ENCODE results near the gene TMEM100. TPM values are rescaled to one million over a fixed set of nuclear protein-coding genes. Genes with fewer than 3 reads are reported as not detected.

The TMEM100 gene
- total RNA-seq = not detected

DNA sequence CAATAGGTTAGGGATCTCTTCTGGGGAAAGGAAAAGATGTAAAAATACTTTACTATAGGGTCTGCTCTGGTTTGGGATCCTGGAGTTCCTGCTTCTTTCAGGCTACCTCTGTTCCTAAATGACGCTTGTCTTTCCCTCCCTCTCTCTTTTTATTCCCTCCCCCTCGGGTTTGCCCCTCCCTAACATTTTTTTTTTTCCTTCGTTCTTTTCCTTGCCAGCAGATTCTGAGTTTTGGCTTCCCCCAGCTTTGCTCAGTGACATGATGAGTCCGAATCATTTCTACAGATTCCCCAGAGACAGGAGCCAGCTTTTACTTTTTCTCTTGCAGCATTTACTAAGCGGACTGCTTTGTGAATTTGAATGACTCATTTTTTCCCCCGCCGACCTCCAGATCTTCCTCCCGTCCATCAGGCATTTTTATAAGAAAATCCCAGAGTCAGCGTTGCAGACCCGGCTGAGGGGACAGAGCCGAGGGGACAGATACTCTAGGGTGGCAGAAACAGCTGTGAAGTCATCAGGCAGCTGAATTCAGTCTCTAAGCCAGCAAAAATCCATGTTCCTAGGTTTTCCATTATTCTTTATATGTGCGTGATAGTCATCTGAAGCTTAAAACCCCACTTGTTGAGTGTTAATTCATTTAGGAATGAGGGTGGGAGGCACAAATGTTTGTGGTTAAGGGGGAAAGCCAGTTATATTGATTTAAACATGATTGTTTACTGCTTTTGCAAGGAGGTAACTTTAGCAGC is at the start of gene TMEM100:
TSS of gene TMEM100 (minus strand) at position 123 of the 746 bp plus-strand sequence. CDS start 1,794 bp downstream, outside the sequence.
- no peak for ATAC-seq
- DNase-seq = no peak
- Mint-ChIP-seq H3K36me3 (no peaks in the 10 kb centered on the region), H3K27ac (no peak within 1 kb of the TSS), H3K27me3 (peaks cover 69% of the 10 kb centered on the region), H3K4me3 (no peak within 1 kb of the TSS), H3K4me1 (no peaks in the 10 kb centered on the region), H3K9me3 (ENCODE audit: low read depth) (no peaks in the 10 kb centered on the region)
- CTCF ChIA-PET = no interaction called here

GRCh38 chr17:55772086-55772485 is 49.4 kb upstream of the TMEM100 start:
- H3K9me3 Mint-ChIP-seq (ENCODE audit: low read depth) = no peaks in the 10 kb centered on the region
- DNase-seq = no peak
- CTCF ChIA-PET = interaction anchor here (0.6 to 2.0 kb wide), 4 partner anchors 195 to 246 kb away, joined by 3 to 11 read pairs (median 3); no protein-coding TSS in a partner anchor
- no peak for ATAC-seq
- H3K27ac Mint-ChIP-seq = no peak overlapping the region
- no peaks in the 10 kb centered on the region for H3K27me3 Mint-ChIP-seq
- no peak overlapping the region for H3K4me3 Mint-ChIP-seq
- H3K36me3 Mint-ChIP-seq = peaks cover 8% of the 10 kb centered on the region
- H3K4me1 Mint-ChIP-seq = peaks cover 8% of the 10 kb centered on the region

DNA sequence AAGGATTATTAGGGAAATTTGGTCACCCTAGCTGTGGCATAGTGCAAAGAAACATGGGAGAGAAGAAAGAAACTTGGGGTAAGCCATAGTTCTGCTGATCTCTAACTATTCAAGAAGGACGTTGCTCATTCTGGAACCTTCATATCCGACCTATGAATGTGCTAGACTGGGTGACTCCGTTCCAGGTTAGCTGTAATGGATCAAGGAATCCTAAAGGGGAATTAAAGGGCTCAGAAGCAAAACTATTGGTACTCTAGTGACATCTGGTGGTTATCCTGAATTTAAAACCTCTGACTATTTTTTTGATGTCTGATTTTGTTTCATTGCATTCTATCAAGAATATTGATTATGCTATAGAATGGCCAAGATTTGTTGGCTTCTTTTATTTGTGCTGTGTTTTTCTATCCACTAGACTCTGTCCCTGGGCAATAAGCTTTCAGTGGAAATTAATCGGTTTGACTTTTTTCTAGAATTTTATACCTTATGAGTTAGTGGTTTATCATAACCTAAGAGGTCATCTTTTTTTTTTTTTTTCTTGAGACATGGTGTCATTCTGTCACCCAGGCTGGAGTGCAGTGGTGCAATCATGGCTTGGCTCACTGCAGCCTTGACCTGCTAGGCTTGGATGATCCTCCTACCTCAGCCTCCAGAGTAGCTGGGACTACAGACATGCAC is 47.7 kb upstream of the TMEM100 start:
- H3K36me3 Mint-ChIP-seq = peaks cover 3% of the 10 kb centered on the region
- no peak for ATAC-seq
- H3K4me3 Mint-ChIP-seq = no peak overlapping the region
- no peaks in the 10 kb centered on the region for H3K27me3 Mint-ChIP-seq
- CTCF ChIA-PET = interaction anchor here (1.1 to 2.6 kb wide), 6 partner anchors 10 to 244 kb away, joined by 3 to 11 read pairs (median 6); no protein-coding TSS in a partner anchor
- no peak for DNase-seq
- H3K9me3 Mint-ChIP-seq (ENCODE audit: low read depth) = peaks cover 3% of the 10 kb centered on the region
- no peaks in the 10 kb centered on the region for H3K4me1 Mint-ChIP-seq
- H3K27ac Mint-ChIP-seq = no peak overlapping the region

GRCh38 chr17:55769625-55770000 is 46.9 kb upstream of the TMEM100 start:
- ATAC-seq (no peak), DNase-seq (no peak)
- Mint-ChIP-seq H3K9me3 (ENCODE audit: low read depth) (peaks cover 3% of the 10 kb centered on the region), H3K27ac (no peak overlapping the region), H3K4me1 (no peaks in the 10 kb centered on the region), H3K27me3 (no peaks in the 10 kb centered on the region), H3K36me3 (peaks cover 3% of the 10 kb centered on the region), H3K4me3 (no peak overlapping the region)
- CTCF ChIA-PET = interaction anchor here (1.1 to 2.6 kb wide), 5 partner anchors 11 to 243 kb away, joined by 4 to 9 read pairs (median 6); partner anchors contain the start of gene PCTP

DNA sequence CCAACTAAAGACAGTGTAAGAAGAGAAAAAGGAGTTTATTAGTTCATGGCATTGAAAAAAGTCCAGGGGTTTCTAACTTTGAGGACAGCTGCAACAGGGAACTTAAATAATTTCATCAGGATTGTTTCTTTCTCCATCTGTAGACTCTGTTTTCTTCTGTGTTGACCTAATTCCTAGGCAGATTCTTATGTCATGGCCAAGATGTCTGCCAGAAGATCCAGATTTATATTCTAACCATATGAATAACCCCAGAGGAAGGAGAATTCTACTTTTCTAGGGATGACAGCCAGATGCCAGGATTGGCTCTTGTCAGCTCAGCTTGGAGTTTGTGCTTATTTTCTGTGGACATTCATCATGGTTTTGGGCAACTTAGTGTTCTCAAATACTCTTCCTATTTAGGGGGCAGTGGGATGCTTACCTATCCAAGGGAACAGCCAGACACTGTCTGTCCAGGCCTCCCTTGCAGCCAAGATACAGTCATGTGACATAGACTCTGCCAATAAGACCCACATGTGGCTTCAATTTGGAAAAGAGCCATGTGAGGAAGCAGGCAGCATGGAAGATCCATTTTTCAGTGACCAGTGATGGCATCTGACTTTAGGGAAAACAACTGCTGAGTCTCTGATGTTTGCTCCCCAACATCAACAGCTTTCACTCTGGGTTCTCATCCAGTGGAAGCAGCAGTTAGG is 46.4 kb upstream of the TMEM100 start:
- no peaks in the 10 kb centered on the region for H3K27me3 Mint-ChIP-seq
- H3K27ac Mint-ChIP-seq = no peak overlapping the region
- H3K36me3 Mint-ChIP-seq = peaks cover 3% of the 10 kb centered on the region
- DNase-seq = no peak
- no peak for ATAC-seq
- peaks cover 3% of the 10 kb centered on the region for H3K9me3 Mint-ChIP-seq (ENCODE audit: low read depth)
- CTCF ChIA-PET = interaction anchor here (1.0 to 2.6 kb wide), 6 partner anchors 11 to 242 kb away, joined by 3 to 9 read pairs (median 5); partner anchors contain the start of gene PCTP
- H3K4me3 Mint-ChIP-seq = no peak overlapping the region
- no peaks in the 10 kb centered on the region for H3K4me1 Mint-ChIP-seq

DNA sequence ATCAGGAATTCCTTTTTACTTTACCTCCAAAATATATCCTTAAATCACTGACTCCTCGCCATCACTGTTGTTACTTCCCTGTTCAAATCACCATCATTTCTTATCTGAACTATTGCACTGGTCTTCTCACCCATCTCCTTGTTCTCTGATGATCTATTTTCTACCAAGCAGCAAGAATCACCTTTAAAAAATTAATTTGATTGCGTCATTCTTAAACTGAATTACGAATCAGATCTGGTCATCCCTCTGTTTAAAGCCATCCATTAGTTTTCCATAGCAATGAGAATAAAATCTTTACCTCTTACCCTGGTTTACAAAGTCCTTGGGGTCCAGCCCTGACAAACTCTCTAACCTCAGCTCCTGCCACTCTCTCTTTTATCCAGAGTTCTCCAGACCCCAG is 42.8 kb upstream of the TMEM100 start:
- Mint-ChIP-seq H3K9me3 (ENCODE audit: low read depth) (peaks cover 3% of the 10 kb centered on the region), H3K4me1 (no peaks in the 10 kb centered on the region), H3K4me3 (no peak overlapping the region), H3K36me3 (no peaks in the 10 kb centered on the region), H3K27ac (no peak overlapping the region), H3K27me3 (no peaks in the 10 kb centered on the region)
- CTCF ChIA-PET = no interaction called here
- ATAC-seq (no peak), DNase-seq (no peak)

GRCh38 chr17:55764610-55765009 is 41.9 kb upstream of the TMEM100 start:
- Mint-ChIP-seq H3K4me1 (no peaks in the 10 kb centered on the region), H3K27me3 (no peaks in the 10 kb centered on the region), H3K27ac (no peak overlapping the region), H3K9me3 (ENCODE audit: low read depth) (peaks cover 3% of the 10 kb centered on the region), H3K36me3 (no peaks in the 10 kb centered on the region), H3K4me3 (no peak overlapping the region)
- DNase-seq = no peak
- no peak for ATAC-seq
- CTCF ChIA-PET = no interaction called here

GRCh38 chr17:55763856-55764255 is 41.2 kb upstream of the TMEM100 start:
- no peak for ATAC-seq
- H3K27ac Mint-ChIP-seq = no peak overlapping the region

DNA sequence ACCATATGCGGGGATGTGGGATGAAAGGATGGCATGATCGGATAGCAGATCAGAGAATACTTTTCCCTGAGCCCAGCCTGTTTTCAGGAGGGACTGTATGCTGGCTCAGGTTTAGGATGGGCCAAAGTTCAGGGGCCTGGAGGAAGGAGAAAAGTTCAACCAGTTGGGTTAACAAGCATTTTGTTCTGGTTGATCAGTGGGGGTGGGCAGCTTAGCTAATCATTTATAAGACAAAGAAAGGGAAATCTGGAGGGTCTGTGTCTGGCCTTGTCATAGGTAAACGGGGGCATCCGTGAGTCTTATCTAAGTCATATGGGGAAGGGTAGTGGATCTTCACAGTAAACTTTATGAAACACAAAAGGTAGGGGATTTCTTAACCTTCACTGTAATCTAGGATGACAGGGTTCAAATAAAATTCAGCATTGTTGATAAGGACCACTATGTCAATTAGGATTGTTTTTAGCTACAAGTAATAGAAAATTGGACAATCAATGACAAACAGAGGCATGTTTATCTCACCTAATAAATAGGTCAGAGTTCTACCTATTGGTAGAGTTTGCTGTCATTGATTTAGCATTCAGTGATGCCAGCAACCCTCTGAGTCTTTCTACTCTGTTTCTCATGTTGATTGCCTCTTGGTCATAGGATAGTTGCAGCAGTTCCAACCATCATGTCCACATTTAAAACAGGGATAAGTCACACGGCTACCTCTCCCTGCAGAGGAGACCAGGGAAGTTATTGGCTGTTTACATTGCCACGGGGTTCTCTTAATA is 39.6 kb upstream of the TMEM100 start:
- CTCF ChIA-PET = no interaction called here
- H3K9me3 Mint-ChIP-seq (ENCODE audit: low read depth) = peaks cover 3% of the 10 kb centered on the region
- ATAC-seq (no peak), DNase-seq (no peak)
- H3K27me3 Mint-ChIP-seq = no peaks in the 10 kb centered on the region
- no peaks in the 10 kb centered on the region for H3K36me3 Mint-ChIP-seq
- H3K4me3 Mint-ChIP-seq = no peak overlapping the region
- no peak overlapping the region for H3K27ac Mint-ChIP-seq
- no peaks in the 10 kb centered on the region for H3K4me1 Mint-ChIP-seq

More at GRCh38 chr17:55763856-55764255, 41.2 kb upstream of the TMEM100 start:
- no peak overlapping the region for H3K4me3 Mint-ChIP-seq
- H3K27me3 Mint-ChIP-seq = no peaks in the 10 kb centered on the region
- CTCF ChIA-PET = no interaction called here
- H3K9me3 Mint-ChIP-seq (ENCODE audit: low read depth) = peaks cover 3% of the 10 kb centered on the region
- no peaks in the 10 kb centered on the region for H3K36me3 Mint-ChIP-seq
- no peak for DNase-seq
- no peaks in the 10 kb centered on the region for H3K4me1 Mint-ChIP-seq

DNA sequence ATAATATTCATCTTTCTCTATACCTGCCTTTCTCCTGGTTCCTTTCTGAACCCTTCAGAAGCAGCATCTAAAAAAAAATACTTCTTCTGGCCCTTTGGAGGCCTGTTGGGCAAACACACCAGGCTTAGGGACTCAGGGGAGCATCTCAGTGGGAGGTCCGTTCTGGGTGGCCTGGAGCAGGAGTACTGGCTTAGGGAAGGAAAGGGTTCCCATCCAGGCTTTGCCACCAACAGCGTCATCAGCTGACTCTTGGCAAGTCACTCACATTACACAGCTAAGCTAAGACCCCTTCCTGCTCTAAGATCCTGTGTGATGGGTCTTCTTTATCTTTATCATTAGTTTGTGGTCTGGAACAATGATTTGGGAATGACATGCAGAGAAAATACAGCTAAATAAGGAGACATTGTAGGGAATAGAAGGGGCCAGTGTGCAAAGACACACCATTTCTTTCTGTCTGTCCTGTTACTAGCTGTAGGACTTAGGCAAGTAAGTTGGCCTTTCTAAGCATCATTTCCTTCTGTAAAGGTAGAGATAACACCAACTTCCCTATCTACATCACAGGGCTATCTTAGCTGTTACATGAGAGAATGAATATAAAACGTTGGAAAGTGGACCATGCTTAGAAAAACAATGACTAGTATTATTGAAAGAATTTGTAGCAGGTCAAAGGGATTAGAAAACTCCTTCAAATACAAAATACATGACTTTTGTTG is 38.1 kb upstream of the TMEM100 start:
- no peak for ATAC-seq
- CTCF ChIA-PET = no interaction called here
- no peak for DNase-seq
- Mint-ChIP-seq H3K4me1 (no peaks in the 10 kb centered on the region), H3K9me3 (ENCODE audit: low read depth) (peaks cover under 1% of the 10 kb centered on the region), H3K4me3 (no peak overlapping the region), H3K27me3 (no peaks in the 10 kb centered on the region), H3K36me3 (no peaks in the 10 kb centered on the region), H3K27ac (no peak overlapping the region)

DNA sequence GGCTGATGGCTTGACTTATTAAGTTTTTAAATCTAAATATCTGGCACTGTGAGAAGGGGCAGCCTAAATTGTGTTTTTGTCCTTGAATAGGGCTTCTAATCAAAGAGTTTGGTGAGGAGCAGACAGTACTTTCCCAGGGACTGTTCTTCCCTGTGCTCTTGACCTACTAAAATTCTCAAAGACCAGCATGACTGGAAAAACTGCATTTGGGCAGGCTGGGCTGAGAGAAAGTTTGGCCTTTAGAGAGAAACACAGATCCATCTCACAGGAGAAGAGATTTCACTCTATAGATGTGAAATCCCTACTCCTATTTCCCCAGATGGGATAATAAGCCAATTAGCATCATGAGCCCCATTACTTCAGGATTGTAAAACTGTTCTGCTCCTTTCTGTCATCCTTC is 35.5 kb upstream of the TMEM100 start:
- DNase-seq = no peak
- H3K4me1 Mint-ChIP-seq = no peaks in the 10 kb centered on the region
- H3K9me3 Mint-ChIP-seq (ENCODE audit: low read depth) = no peaks in the 10 kb centered on the region
- CTCF ChIA-PET = interaction anchor here (1.3 kb wide), 1 partner anchor 156 kb away, joined by 3 read pairs; no protein-coding TSS in a partner anchor
- H3K4me3 Mint-ChIP-seq = no peak overlapping the region
- no peak for ATAC-seq
- no peaks in the 10 kb centered on the region for H3K36me3 Mint-ChIP-seq
- H3K27ac Mint-ChIP-seq = no peak overlapping the region
- H3K27me3 Mint-ChIP-seq = no peaks in the 10 kb centered on the region

- H3K4me1 Mint-ChIP-seq = no peaks in the 10 kb centered on the region
- no peak for DNase-seq
- H3K9me3 Mint-ChIP-seq (ENCODE audit: low read depth) = no peaks in the 10 kb centered on the region
- H3K27me3 Mint-ChIP-seq = no peaks in the 10 kb centered on the region
- CTCF ChIA-PET = no interaction called here
- no peak overlapping the region for H3K4me3 Mint-ChIP-seq
- no peak for ATAC-seq
- H3K36me3 Mint-ChIP-seq = no peaks in the 10 kb centered on the region
- no peak overlapping the region for H3K27ac Mint-ChIP-seq
Observed at GRCh38 chr17:55757659-55758058, 35.0 kb upstream of the TMEM100 start.

All from activated CD8-positive, alpha-beta memory T cell treated with anti-CD3 and anti-CD28 coated beads, Interleukin-2, amount 10 ng/mL, durations not matched to agents 7 days and 5 days (primary cell).